ENCODE data around the gene KCNK15. TPM values are rescaled to one million over a fixed set of nuclear protein-coding genes. Genes with fewer than 3 reads are reported as not detected.
"Not testable (repeated sequence)": the region's sequence is repeated elsewhere in the genome, so short reads cannot be mapped to it uniquely, and the experiment has no call there.

KCNK15 gene
- 3.1 TPM for total RNA-seq
- long read RNA-seq, partial matches to known transcripts: 0 of 8 reads
- long read RNA-seq, other reads (novel, unspliced or antisense): 4 of 8 reads

DNA sequence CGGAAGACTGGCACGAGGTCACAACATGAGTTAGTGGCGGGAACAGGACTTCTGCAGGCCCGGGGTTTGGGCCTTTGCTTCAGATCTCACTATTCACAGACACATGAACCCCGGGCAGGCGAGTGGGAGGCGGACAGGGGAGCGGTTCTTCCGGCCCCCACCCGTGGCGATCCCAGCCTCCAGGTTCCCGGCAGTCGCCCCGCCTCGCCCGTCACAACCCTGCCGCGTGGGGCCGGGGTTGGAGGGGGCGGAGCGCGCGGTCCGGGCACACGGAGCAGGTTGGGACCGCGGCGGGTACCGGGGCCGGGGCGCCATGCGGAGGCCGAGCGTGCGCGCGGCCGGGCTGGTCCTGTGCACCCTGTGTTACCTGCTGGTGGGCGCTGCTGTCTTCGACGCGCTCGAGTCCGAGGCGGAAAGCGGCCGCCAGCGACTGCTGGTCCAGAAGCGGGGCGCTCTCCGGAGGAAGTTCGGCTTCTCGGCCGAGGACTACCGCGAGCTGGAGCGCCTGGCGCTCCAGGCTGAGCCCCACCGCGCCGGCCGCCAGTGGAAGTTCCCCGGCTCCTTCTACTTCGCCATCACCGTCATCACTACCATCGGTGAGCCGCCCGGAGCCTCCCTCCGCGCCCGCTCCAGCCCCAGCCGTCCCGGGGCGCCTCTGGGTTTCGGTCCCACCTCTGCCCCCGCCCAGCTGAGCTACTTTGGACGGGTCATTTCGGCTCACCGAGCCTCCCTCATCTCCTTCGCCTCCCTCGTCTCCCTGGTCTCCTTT lies at the start of gene KCNK15:
KCNK15 (plus strand) TSS at position 268 of the 769 bp plus-strand sequence; CDS start at position 314, 46 bp downstream.
- DNase-seq (ENCODE audit: low spot score): no peak

DNA sequence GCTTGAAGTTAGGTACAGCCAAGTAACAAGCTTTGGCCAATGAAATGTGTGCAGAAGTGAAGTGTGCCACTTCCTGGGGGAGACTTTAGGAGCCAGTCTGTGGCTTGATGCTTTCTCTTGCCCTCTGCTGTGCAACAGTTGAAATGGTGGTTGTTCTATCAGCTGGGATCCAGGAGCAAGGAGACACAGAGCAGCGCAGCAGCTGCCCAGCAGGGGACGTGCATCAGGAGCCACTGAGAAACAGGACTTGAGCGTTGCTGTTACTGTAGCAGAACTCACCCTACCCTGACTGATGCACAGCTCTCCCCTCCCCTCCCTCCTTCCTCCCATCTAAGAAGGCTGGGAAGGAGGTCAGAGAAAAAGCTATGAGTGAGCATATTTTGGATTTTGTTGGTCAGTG lies 49.4 kb upstream of the KCNK15 start:
- no peak for DNase-seq (ENCODE audit: low spot score)

DNA sequence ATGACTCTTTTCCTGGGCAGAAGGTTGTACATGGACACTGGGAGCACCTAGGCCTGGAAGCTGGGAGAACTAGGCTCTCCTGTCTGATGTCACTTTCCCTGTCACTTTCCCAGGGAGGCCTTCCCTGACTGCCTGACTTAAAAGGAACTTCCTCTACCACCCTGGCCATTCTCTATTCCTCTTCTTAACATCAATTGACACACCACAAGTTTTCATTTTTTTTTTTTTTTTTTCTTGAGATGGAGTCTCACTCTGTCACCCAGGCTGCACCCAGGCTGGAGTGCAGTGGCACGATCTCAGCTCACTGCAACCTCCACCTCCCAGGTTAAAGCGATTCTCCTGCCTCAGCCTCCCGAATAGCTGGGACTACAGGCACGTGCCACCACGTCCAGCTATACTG lies 48.6 kb upstream of the KCNK15 start:
- DNase-seq (ENCODE audit: low spot score): not testable (repeated sequence)

DNA sequence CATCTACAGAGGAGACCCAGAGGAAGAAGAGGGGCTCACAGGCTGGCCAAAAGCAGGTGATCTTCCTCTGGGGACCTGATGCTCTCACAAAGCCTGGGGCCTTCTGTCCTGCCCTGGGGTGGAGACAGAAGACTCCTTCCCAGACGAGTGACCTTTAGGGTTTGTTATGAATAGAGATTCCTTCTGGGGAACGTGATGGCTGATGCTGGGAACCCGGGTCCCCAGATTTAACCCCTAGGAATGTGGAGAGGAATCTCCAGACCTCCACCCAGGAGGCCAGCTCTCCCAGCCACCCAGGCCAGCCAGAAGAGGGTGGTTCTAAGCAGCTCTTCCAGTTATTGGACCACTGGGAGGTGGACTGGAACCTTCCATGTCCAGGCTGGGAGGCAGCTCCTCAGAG lies 47.3 kb upstream of the KCNK15 start:
- DNase-seq (ENCODE audit: low spot score): no peak

DNA sequence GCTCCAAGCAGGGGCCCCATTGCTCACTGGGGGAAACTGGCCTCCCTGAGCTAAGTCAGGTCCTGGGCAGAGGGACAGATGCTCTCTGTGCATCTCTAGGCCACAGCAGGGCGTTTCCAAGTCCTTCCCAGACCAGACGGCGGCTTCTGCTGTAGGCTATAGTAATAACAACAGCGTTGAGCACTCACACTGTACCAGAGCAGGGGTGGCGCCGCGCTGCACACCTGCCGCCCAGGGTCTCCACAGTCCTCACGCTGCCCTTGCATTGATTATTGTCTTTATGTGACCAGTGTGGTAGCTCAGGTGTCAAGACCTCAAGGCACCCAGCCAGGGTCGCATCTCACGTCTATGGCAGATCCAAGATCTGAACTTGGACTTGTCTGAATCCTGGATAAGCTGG lies 45.4 kb upstream of the KCNK15 start:
- DNase-seq (ENCODE audit: low spot score): no peak

DNA sequence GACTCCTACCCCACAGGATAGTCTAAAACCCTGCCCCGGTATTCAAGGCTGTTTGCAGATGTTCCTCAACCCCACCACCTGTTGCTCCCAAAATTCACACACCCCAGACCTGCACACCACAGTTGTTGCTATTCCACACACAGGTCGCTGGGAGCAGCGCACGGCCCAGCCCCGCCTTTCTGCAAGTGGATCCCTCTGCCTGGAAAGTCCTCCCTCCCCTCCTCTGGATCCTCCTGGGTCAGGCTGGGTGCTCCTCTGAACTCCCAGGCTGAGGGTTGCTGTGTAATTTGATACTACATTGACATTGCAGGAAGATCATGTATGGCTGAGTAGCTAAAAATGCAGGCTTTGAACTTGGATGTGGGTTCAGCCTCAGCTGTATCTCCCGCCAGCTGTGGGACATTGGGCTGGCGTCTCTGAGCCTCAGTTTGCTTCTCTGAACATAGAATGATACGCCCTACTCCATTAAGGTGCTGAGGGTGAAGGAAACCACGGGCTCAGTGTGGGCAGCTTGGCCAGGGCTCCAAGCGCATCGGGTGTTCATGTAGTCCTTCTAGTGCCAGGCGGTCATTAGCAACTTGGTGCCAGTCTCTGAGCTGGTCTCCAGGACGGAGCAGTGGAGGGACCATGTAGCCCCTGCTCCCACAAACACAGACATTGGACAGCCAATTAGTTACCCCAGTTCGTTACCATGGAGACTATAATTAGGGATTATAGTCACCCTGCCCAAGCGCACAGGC lies 44.4 kb upstream of the KCNK15 start:
- DNase-seq (ENCODE audit: low spot score): no peak

DNA sequence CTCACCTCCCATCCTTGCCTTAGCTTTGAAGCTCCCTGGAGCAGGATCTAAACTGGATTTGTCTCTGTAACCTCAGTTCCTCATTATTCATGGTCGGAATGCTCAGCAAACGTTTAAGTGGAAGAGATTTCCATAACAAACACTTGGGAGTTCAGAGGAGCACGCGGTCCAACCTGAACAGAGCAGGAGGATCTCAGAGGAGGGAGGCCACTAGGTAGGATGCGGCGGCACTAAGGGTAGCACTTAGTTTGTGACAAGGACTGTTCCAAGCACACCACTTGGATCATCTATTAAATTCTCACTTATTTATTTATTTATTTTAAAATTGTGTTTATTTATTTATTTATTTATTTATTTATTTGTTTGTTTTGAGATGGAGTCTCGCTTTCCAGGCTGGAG lies 43.8 kb upstream of the KCNK15 start:
- no peak for DNase-seq (ENCODE audit: low spot score)

DNA sequence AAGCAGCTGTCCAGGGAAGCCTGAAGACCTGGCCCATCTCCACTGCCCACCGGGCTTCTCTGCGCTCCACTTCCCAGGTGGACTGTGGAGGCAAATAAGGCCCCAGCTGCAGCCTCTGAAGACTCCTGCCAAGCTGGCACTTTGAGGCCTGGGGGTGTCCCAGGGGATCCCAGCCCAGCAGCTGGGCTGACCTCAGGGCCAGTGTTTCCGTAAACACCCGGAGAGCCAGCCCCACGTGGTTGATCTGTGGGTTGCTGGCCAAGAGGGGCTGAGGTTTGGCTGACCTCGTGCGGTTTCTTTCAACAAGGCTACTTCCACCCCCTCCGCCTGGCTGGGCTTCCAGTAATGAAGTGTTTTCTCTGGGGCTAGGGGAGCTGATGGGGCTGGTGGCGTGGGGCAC lies 42.9 kb upstream of the KCNK15 start:
- DNase-seq (ENCODE audit: low spot score): peak; percentile 92

DNA sequence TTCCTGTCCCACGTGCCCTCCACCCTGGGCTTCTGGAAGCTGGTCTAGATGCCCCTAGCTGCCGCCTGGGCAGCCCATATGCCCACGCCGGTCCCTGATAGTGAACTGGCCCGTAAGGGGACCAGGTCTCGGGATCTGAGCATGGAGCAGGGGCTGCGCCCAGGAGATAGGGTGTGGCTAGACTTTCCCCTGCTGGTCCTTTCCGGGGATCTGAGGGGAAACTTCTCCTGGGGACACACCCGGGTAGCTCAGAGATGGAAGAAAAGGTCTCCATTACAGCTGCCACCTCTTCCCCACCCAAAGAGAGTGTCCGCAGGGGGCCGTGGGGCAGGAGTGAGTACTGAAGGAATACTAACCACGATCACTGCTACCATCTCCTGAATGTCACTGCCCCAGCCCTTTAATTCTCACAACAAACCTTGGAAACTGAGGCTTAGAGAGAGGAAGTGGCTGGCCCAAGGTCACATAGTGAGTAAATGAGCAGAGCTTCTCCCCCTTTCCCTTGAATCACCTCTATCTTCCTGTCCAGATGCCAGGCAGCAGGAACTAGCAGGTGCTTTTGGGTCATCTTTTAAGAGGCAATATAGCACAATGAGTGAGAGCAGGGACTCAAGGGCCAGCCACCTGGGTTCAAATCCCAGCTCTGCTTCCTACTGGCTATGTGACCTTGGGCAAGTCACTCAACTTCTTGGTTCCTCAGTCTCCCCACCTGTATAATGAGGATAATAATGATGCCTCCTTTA lies 42.3 kb upstream of the KCNK15 start:
- no peak for DNase-seq (ENCODE audit: low spot score)

DNA sequence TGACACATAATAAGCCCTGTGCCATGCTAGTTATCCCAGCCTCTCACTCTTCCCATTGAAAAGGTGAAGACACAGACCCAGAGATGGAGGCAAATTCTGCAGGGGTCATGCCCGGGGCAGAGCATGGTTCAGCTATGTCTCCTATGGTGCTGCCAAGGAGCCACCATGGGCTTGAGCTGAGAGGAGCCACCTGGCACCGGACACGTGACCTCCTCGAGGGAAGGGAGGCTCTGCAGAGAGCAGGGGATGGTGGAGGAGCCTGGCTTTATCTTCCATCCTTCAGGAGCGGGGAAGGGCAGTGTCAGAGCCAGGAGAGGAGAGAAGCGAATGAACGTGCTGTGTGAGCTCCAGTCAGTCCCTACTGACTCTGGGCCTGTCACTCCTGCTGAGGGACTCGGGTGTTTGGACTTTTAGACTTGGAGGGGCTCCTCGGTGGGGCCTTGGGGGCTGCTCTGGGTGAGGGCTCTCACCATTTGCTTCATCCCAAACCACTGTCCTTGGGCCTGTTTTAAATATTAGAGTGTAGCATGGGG lies 41.6 kb upstream of the KCNK15 start:
- no peak for DNase-seq (ENCODE audit: low spot score)

DNA sequence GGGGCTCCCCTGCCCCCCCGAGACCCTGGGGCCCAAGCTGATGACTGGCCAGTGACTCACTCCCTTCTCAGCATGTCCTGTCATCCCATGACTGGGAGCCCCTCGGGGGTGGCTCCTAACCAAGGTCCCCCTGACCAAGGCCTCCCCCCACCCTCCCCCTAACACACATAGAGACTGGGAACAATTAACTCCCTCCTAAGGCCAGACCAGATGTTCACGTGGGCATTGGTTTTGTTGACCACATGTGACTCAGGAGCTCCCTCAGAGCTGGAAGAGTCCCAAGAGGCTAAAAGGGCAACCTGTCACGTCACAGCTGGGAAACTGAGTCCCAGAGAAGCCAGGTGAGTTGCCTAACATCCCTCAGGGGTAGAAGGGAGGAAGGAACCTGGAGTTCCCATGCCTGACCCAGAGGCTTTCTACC lies 41.1 kb upstream of the KCNK15 start:
- no peak for DNase-seq (ENCODE audit: low spot score)

DNA sequence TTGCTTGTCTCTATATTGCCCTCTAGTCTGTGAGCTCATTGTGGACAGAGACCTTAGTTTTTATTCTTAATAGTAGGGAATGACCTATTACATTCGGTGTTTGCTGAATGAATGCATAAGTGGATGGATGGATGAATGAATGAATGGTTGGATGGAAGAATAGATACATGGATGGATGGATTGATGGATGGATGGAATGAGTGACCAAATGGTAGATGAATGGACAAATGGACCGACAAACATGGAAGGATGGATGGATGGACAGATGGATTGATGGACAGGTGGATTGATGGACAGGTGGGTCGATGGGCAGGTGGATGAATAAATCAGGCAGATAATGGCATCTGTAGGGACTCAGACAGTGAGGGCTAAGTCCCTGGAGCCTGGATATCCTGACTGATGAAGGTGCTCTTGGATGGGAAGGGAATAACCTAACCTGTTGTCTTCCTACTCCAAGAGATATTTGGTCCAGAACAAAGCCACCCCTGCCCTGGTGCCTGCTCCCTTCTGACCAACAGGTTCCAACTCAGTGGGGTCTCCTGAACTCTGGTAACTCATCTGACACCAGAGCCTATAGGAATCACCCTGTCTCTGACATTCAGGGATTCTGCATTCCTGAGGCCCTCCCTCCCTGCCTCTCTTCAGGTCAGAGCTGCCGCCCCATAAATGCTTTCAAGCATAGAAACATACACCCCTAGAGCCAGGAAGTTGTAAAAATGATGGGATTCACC lies 40.1 kb upstream of the KCNK15 start:
- no peak for DNase-seq (ENCODE audit: low spot score)

DNA sequence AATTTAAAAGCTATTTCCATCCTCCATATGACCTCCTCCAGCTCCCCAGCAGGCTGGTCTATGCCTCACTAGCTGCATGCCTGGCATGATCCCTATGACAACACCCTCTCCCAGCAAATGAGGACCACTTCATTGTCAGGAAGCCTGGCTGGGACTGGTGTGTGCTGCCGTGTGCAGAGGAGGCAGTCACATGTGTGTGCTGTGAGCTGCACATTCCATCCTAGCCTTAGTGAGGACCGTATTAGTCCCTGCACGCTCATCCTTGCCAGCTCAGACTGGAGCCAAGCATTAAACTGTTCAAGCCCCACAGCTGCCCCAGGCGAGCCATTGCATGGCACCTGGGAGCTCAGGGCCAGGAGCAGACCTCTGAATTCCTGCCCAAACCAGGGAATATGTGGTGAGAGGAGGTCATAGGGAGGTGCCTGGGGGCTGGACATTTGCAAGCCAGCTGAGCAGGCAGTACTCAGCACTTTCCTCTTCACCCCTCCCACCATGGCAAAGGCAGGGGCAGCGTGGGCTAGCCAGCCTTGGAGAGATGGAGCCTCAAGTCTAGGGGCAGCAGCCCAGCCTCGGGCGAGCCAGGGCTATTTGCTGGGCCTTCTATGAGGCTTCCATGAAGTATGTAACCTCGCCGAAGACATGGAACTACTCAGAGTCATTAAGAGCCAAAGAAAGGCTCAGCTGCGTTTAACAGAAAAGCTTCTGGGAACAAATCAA lies 39.2 kb upstream of the KCNK15 start:
- no peak for DNase-seq (ENCODE audit: low spot score)

DNA sequence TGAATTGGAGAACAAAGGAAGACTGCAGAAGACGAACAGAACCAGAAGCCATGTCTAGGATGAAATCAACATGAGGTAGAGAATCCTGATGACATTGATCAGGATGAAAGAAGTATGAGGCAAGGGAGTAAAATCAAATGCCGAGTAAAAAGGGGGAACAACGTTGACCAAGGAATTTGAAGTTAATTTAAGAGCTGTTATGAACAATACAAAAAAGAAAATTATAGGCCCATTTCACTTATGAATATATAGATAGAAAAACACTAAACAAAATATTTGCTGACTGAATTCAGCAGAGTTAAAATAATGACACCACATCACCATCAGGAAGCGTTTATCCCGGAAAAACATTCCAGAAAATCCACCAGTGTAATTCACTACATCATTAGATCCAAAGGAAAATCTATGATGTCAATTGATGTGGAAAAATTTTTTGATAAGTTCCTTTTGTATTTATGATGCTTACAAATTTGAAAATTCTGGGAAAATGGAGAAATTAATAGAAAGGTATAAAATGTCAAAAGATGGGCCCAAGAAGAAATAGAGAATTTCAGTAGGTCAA lies 38.6 kb upstream of the KCNK15 start:
- DNase-seq (ENCODE audit: low spot score): no peak

DNA sequence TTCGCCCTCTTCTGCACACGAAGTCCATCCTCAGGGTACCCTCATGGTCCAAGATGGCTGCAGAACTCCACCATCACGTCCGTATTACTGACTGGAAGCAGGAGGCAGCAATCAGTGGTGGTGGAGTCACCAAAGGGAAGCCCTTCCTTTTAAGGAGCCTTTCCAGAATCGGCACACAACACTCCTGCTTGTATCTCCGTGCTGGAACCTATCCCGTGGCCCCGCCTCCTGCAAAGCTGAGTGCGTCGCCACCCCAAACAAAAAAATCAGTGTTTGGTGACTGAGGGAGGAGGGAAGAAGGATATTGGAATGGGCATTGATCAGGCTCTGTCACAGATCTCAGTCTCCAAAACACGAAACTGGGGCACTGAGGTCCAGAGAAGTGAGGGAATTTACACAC lies 36.3 kb upstream of the KCNK15 start:
- DNase-seq (ENCODE audit: low spot score): no peak

DNA sequence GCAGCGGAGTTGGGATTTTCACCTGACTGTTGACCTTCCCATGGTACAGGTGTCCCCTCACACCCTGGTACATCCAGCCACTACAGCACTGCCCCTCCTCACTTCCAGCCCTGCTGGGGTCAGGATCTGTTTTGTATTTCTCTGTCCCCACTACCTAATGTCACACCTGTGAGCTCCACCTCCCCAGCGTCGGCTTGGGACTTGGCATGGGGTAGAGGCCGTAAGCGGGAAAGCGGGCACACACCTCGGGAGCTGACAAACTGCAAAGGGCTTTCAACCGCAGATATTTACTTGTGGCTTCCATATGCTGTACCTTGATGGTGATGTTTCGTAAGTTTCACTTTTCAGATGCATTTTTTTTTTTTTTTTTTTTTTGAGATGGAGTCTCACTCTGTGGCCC lies 35.9 kb upstream of the KCNK15 start:
- no peak for DNase-seq (ENCODE audit: low spot score)

DNA sequence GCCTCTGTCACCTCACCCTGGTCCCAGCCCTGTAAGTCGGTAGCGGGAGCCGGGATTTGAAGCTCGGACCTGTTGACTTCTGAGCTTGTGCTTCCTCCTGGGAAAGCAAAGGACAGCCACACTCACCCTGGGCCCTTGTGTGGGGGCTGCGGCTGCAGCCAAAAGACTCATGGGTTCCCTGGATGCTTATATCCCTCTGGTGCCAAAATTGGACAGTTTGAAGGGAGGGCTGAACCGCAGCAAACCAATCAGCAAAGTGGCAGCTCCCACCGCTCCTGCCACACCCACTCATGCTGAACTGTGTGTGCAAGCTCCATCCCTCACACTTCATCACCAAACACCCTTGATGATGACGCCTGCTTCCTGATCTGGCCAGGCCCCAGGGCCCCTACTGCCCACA lies 34.4 kb upstream of the KCNK15 start:
- DNase-seq (ENCODE audit: low spot score): no peak

DNA sequence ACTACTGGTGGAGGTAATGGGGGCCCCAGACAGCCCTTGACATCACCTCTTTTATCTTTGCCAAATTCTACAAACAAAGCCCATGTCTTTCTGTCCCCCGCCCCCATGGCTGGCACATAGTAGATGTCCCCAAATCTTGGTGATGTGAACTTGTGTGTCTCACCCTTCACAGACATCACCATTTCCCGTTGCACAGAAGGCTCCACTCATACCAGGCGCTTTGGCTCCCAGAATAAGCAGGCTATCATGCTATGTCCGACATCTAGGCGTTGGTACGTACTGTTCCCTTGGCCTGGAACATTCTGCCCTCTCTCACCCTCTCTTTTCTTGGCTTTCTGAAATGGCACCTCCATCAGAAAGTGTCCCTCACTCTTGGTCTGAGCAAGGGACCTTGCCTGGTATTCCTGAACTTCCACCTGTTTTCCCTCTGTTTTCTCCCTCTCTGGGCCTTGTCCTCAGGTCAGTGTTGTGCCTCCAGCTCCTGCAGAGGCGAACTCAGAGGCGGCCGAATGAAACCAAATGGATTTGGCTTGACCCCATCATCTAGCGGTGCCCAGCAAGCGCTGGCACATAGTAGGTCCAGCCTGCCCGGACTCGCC lies 31.5 kb upstream of the KCNK15 start:
- no peak for DNase-seq (ENCODE audit: low spot score)

DNA sequence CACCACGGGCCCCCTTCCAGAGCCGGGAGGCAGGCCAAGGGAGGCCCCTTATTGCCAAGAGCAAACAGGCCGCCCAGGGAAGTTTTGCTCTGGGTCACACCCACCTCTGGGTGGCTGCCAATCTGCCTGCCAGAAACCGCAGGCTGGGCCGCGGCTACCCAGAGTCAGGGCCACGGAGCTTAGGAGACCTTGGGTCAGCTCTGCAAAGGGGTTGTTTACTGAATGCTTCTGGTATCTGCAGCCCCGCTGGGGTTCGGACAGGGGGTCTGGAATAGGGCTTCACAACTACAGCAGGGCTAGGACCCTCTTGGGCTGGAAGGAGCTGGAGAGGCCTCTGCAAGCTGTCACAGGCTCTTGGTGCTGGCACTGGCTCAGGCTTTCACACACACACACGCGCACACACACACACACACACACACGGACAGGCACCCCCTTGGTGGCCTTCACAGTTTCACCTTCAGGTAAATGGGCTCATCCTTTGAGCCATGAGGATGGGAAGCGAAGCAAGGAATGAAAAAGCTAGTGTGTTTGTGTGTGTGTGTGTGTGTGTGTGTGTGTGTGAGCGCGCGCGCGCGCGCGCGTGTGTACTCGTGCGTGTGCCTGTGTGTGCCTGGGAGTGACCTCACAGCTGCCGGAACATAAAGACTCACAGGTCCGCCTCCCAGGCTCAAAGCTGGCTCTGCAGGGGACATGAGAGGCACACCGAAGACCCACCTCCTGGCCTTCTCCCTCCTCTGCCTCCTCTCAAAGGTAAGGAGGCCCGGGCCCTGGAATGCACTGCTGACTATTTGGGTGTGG lies 30.8 kb upstream of the KCNK15 start, which contains the start of gene CCN5:
CCN5 (plus strand) TSS at position 669 of the 798 bp plus-strand sequence; CDS start at position 691, 22 bp downstream.
- peak; percentile 95 for DNase-seq (ENCODE audit: low spot score)
